NCI-H2196 treated with DMSO at 0.1 percent for 48 hours (cell line): ENCODE measurements around the gene AIF1.
"Not testable (repeated sequence)": the region's sequence is repeated elsewhere in the genome, so short reads cannot be mapped to it uniquely, and the experiment has no call there.

Experiments
- DNase-seq: peaks from one replicate; lab custom pipeline; 2025; ENCODE audit not compliant: unreplicated experiment; lab: John Stamatoyannopoulos, UW

AIF1 gene

GRCh38 chr6:31580807-31581433, 34.1 kb upstream of the AIF1 start:
- DNase-seq, result peak; percentile 66

GRCh38 chr6:31581434-31582229, 33.4 kb upstream of the AIF1 start:
- no peak for DNase-seq

- no peak for DNase-seq
Measured at GRCh38 chr6:31582230-31582643, 32.8 kb upstream of the AIF1 start, which contains the start of gene LTB. TSS of gene LTB (minus strand) at chr6:31582424. CDS start at chr6:31582417, 7 bp downstream.

- DNase-seq, result no peak
Measured at GRCh38 chr6:31585491-31585890, 29.5 kb upstream of the AIF1 start.

GRCh38 chr6:31586008-31586407, 29.0 kb upstream of the AIF1 start, which contains the start of gene LST1:
TSS of gene LST1 (plus strand) at chr6:31586277. CDS start at chr6:31587300, 1,023 bp downstream.
- no peak for DNase-seq

- DNase-seq, result no peak
Measured at GRCh38 chr6:31586599-31587281, 28.3 kb upstream of the AIF1 start.

- DNase-seq, result no peak
Measured at GRCh38 chr6:31587791-31588777, 26.9 kb upstream of the AIF1 start.

- DNase-seq, result no peak
Measured at GRCh38 chr6:31588871-31589650, 26.0 kb upstream of the AIF1 start.

GRCh38 chr6:31590691-31591090, 24.3 kb upstream of the AIF1 start:
- DNase-seq, result not testable (repeated sequence)

- no peak for DNase-seq
Measured at GRCh38 chr6:31592396-31592771, 22.6 kb upstream of the AIF1 start.

- DNase-seq, result no peak
Measured at GRCh38 chr6:31597006-31597405, 18.0 kb upstream of the AIF1 start.

GRCh38 chr6:31607317-31607716, 7.7 kb upstream of the AIF1 start:
- no peak for DNase-seq

- no peak for DNase-seq
Measured at GRCh38 chr6:31609519-31610406, 5.3 kb upstream of the AIF1 start.

GRCh38 chr6:31610968-31611367, 4.1 kb upstream of the AIF1 start:
- DNase-seq, result no peak

- no peak for DNase-seq
Measured at GRCh38 chr6:31614075-31614619, 887 bp upstream of the AIF1 start.

- DNase-seq, result no peak
Measured at GRCh38 chr6:31615748-31616147, 714 bp downstream of the AIF1 start.

- no peak for DNase-seq
Measured at GRCh38 chr6:31617010-31617409, 2.0 kb downstream of the AIF1 start.

- DNase-seq, result peak; percentile 99
Measured at GRCh38 chr6:31619805-31620585, 5.0 kb downstream of the AIF1 start.
